HCEC 1CT (cell line): ENCODE data around the gene NAPB.
"Not testable (repeated sequence)": the region's sequence is repeated elsewhere in the genome, so short reads cannot be mapped to it uniquely, and the experiment has no call there.

Experiments
- DNase-seq: peaks from one replicate; pipeline ENCODE4 v3.0.0-alpha.2; 2017

Gene NAPB

DNA sequence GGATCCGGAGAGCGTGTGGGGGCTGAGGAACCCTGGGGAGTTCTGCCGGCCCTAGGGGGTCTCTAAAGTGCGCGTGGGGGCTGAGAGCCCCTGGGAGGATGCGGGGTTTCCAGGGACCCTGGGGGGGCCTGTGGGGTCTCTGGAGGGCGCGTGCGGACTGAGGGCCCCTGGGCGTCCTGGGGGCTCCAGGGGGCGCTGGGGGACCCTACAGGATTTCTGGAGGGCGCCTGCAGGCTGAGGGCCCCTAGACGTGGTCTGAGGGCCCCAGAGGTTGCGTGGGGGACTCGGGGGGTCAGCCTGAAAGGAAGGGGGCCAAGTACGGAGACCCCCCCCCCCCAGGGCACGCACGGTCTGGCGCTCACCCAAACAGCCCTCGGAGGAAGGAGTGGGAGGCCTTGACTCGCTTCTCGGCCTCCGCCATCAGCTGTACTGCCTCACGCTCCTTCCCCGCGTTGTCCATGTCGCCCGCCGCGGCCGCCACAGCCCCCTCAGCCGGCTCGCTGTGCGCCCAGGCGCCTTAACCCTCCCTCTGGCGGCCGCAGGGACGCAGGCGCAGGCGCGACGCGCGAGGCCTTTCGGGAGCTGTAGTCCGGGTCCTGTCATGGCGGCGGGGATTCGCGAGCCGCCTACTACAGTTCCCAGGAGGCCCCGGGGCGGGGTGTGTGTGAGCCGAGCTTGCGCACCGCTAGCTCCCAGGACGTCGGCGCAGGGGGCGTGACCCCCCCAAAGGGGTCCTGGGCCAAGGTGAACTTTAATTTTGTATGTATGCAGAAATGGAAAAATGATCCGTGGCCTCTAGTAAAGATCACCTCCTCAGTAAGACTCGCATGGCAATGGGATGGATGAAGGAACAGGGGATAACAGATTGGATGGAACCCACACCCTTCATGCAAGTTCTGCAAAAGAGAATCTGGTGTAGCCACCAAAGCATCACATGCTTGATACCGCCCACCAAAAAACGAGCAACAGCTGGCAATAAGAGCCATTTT lies at the start of gene NAPB:
Gene NAPB, minus strand, starts transcription at position 546 of the 989 bp plus-strand sequence. Its CDS starts 86 bp downstream, at position 460.
- DNase-seq, result peak; percentile 90

DNA sequence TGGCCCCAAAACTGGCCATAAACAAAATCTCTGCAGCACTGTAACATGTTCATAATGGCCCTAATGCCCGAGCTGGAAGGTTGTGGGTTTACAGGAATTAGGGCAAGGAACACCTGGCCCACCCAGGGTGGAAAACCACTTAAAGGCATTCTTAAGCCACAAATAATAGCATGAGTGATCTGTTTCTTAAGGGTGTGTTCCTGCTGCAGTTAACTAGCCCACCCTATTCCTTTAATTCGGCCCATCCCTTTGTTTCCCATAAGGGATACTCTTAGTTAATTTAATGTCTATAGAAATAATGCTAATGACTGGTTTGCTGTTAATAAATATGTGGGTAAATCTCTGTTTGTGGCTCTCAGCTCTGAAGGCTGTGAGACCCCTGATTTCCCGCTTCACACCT lies 45.7 kb upstream of the NAPB start:
- DNase-seq, result not testable (repeated sequence)

DNA sequence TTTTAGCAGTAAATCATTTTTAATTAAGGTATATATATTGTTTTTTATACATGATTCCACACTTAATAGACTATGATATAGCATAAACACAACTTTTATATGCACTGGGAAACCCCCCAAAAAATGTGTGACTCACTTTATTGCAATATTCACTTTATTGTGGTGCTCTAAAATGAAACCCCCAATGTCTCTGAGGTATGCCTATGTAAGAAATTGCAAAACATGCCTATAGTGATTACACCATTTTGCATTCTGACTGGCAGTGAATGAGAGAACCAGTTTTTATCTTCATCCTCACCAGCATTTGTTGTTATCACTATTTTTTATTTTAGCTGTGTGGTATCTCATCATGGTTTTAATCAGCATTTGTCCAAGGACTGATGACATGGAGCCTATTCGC lies 39.9 kb upstream of the NAPB start:
- DNase-seq, result no peak

- DNase-seq, result no peak
Measured at GRCh38 chr20:23459461-23460150, 38.3 kb upstream of the NAPB start.

DNA sequence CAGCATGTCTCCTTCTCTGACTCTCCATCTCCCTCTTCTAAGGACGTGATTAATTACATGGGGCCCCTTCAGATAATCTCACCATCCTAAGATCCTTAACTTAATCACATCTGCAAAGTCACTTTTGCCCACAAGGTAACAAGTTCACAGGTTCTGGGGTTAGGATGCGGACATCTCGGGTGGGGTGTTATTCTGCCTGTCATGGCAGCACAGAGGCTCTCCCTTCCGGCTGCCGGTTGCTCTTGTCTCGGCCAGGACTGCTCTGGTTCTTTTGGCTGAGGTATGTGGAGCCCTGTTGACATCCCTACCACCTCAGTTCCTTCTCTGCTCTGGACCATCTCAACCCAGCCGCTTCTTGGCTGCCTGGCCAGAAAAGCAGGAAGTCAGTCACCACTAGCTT lies 35.6 kb upstream of the NAPB start:
- DNase-seq, result no peak

DNA sequence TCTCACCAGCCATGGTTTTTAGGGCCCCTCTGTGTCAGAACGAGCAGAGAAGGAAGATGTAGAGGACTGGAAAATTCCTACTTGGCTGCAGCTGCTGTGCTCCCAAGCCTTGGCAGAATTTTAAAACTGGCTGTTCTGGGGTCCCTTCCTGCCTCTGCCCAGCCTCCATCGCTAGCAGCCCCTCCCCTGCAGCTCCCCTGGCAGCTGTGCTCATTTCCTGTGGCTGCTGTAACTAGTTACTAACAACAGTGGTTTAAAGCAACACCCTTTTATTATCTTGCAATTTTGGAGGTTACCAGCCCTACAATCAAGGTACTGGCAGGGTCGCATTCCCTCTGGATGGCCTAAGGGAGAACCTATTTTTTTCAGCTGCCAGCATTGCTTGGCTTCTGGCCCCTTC lies 35.1 kb upstream of the NAPB start:
- DNase-seq, result no peak

- DNase-seq, result no peak
Measured at GRCh38 chr20:23455639-23456038, 34.4 kb upstream of the NAPB start.

DNA sequence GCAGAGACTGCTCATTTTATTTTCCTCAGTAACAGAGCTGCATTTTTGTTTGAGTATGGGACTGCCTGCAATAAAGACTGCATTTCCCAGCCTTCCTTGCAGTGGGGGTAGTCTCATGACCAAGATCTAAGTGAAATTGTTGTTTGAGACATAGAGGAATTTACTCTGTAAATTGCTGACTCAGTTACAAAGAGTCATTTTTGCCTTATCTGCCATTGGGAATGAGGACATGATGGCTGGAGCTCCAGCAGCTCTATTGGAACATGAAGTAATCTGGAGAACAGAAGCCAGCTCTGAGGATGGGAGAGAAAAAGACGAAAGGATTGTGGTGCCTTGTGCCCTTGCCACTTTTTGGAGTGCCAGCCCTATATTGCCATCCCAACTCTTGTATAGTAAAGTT lies 33.5 kb upstream of the NAPB start:
- no peak for DNase-seq

DNA sequence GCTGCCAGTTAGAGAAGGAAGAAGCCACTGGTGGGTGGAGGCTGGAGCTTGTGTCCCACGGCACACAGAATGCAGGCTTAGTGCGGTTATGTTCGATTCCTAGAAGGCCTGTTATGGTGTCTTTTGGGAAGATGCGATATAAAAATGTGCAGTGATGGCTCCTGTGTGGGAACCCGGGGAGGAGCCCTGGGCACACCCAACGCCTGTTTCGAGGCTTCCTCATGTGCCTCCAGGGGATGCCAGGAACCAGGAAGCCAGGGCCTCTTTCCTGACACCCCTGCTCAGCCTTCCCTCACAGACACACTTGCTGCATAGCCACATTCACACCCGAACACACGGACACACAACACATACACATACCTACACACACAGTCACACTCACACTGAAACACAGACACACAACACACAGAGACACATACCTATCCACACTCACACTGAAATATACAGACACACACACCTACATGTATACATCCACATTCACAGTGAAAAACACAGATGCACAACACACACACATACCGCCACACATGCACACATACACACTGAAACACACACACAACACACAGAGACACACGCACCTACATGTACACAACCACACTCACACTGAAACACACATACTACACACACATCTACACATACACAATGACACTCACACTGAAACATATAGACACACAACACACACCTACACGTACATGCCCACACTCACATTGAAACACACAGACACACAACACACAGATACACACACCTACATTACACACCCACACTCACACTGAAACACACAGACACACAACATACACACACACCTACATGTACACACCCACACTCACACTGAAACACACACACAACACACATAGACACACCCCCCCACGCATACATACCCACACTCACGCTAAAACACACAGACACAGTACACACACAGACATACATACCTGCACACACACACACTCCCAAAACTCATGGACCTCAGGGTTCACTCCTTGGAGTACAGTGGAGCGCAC lies 32.6 kb upstream of the NAPB start:
- DNase-seq, result no peak

GRCh38 chr20:23452776-23453175 lies 31.5 kb upstream of the NAPB start, which contains the start of gene CST11:
TSS of gene CST11 (minus strand) at chr20:23452876. CDS start at chr20:23452811, 65 bp downstream.
- DNase-seq, result no peak

- DNase-seq, result no peak
Measured at GRCh38 chr20:23451956-23452487, 30.7 kb upstream of the NAPB start.

DNA sequence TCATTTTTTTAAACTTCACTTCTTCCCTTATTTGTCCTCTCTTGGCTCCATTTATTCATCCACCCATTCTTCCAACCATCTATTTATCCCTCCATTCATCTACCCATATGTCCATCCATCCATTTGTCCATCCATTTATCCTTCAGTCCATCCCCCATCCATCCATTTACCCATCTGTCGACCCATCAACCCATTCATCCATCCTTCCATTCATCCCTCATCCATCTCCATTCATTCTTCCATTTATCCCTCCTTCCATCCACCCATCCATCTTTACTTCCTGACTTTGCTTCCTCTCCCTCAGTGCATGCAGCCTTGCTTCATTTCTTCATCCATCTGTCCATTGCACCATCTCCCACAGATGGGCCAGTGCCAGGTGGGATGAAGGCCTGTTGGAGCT lies 29.6 kb upstream of the NAPB start:
- DNase-seq, result no peak

- DNase-seq, result no peak
Measured at GRCh38 chr20:23449421-23449820, 28.1 kb upstream of the NAPB start.

- DNase-seq, result no peak
Measured at GRCh38 chr20:23448167-23448566, 26.9 kb upstream of the NAPB start.

GRCh38 chr20:23446505-23446904 lies 25.2 kb upstream of the NAPB start:
- DNase-seq, result peak; percentile 20

GRCh38 chr20:23445596-23446217 lies 24.4 kb upstream of the NAPB start:
- peak; percentile 86 for DNase-seq

DNA sequence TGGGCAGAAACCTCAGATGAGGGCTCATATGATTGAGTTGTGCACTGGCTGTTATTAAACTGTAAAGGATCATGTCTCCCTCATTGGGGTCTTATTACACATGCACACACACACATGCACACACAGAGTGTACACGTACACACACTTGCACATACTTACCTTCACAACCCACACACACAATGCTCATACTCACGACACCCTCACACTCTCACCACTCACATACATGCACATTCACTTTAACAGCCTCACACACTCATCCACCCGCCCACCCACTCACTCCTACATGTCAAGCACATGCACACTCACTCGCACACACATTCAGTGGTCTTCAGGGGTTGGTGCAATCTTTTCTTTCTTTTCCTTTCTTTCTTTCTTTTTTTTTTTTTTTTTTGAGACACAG lies 23.6 kb upstream of the NAPB start:
- DNase-seq, result no peak

- DNase-seq, result no peak
Measured at GRCh38 chr20:23442436-23442835, 21.1 kb upstream of the NAPB start.

GRCh38 chr20:23441850-23442313 lies 20.6 kb upstream of the NAPB start:
- DNase-seq, result peak; percentile 63

- DNase-seq, result no peak
Measured at GRCh38 chr20:23440004-23440403, 18.7 kb upstream of the NAPB start.

- no peak for DNase-seq
Measured at GRCh38 chr20:23438661-23439060, 17.4 kb upstream of the NAPB start.
